MM.1S (cell line): ENCODE measurements around the gene GPR61.

Experiments used
- DNase-seq: peaks from one replicate; pipeline ENCODE4 v3.0.0-alpha.2; 2015
- H2AFZ ChIP-seq: fragments of 300-600 bp; sonication (generic); 2 replicates; pipeline ENCODE4 v1.6.0; 2016; ENCODE audit warnings: antibody characterized with exemption, low read length
- H3F3A ChIP-seq: fragments of 300-600 bp; sonication (generic); 2 replicates; pipeline ENCODE4 v1.6.1; 2016; ENCODE audit warnings: mild to moderate bottlenecking, antibody characterized with exemption, low read length, moderate library complexity, mixed read lengths; ENCODE audit not compliant: insufficient read depth
- H3K27ac ChIP-seq: fragments of 300-600 bp; sonication (generic); 2 replicates; pipeline ENCODE4 v1.5.1; 2016; ENCODE audit warnings: mild to moderate bottlenecking, low read length
- H3K27me3 ChIP-seq: fragments of 300-600 bp; sonication (generic); replicated peaks from 2 replicates; pipeline ENCODE4 v1.6.0; 2016; ENCODE audit warnings: low read length; ENCODE audit not compliant: insufficient read depth
- H3K36me3 ChIP-seq: fragments of 300-600 bp; sonication (generic); replicated peaks from 2 replicates; pipeline ENCODE4 v1.6.1; 2016; ENCODE audit warnings: mild to moderate bottlenecking, low read length, mixed read lengths; ENCODE audit not compliant: insufficient read depth
- H3K4me1 ChIP-seq: fragments of 300-600 bp; sonication (generic); 2 replicates; pipeline ENCODE4 v1.6.1; 2016; ENCODE audit warnings: low read length, mixed read lengths
- H3K4me2 ChIP-seq: fragments of 300-600 bp; sonication (generic); 2 replicates; pipeline ENCODE4 v1.6.0; 2016; ENCODE audit warnings: low read depth, low read length
- H3K4me3 ChIP-seq: fragments of 300-600 bp; sonication (generic); 2 replicates; pipeline ENCODE4 v1.5.1; 2016; ENCODE audit warnings: low read length, mixed read lengths
- H3K79me2 ChIP-seq: fragments of 300-600 bp; sonication (generic); 2 replicates; pipeline ENCODE4 v1.6.1; 2016; ENCODE audit warnings: mixed run types, low read length, mixed read lengths
- H3K9ac ChIP-seq: fragments of 300-600 bp; sonication (generic); 2 replicates; pipeline ENCODE4 v1.6.1; 2016; ENCODE audit warnings: low read length, mixed read lengths
- H3K9me2 ChIP-seq: fragments of 300-600 bp; sonication (generic); replicated peaks from 2 replicates; pipeline ENCODE4 v1.6.1; 2016; ENCODE audit warnings: mild to moderate bottlenecking, low read length, mixed read lengths; ENCODE audit not compliant: insufficient read depth
- H3K9me3 ChIP-seq: fragments of 300-600 bp; sonication (generic); replicated peaks from 2 replicates; pipeline ENCODE4 v1.6.1; 2016; ENCODE audit warnings: mild to moderate bottlenecking, low read length, mixed read lengths; ENCODE audit not compliant: insufficient read depth
- H4K20me1 ChIP-seq: fragments of 300-600 bp; sonication (generic); 2 replicates; pipeline ENCODE4 v1.6.1; 2016; ENCODE audit warnings: mild to moderate bottlenecking, low read length, moderate library complexity, mixed read lengths; ENCODE audit not compliant: insufficient read depth
- CTCF ChIP-seq: fragments of 300-600 bp; sonication (generic); IDR thresholded peaks from 2 replicates; pipeline ENCODE4 v1.5.1; 2016; ENCODE audit warnings: antibody characterized with exemption, low read length, mixed read lengths
- EZH2 ChIP-seq: fragments of 300-600 bp; sonication (generic); optimal IDR thresholded peaks from 2 replicates; pipeline ENCODE3; 2017; ENCODE audit warnings: low read depth, mild to moderate bottlenecking, antibody characterized with exemption, low read length, mixed read lengths
- EZH2phosphoT487 ChIP-seq: fragments of 300-600 bp; sonication (generic); IDR thresholded peaks from 2 replicates; pipeline ENCODE4 v1.6.1; 2018; ENCODE audit warnings: antibody characterized with exemption, low read length

Gene GPR61

DNA sequence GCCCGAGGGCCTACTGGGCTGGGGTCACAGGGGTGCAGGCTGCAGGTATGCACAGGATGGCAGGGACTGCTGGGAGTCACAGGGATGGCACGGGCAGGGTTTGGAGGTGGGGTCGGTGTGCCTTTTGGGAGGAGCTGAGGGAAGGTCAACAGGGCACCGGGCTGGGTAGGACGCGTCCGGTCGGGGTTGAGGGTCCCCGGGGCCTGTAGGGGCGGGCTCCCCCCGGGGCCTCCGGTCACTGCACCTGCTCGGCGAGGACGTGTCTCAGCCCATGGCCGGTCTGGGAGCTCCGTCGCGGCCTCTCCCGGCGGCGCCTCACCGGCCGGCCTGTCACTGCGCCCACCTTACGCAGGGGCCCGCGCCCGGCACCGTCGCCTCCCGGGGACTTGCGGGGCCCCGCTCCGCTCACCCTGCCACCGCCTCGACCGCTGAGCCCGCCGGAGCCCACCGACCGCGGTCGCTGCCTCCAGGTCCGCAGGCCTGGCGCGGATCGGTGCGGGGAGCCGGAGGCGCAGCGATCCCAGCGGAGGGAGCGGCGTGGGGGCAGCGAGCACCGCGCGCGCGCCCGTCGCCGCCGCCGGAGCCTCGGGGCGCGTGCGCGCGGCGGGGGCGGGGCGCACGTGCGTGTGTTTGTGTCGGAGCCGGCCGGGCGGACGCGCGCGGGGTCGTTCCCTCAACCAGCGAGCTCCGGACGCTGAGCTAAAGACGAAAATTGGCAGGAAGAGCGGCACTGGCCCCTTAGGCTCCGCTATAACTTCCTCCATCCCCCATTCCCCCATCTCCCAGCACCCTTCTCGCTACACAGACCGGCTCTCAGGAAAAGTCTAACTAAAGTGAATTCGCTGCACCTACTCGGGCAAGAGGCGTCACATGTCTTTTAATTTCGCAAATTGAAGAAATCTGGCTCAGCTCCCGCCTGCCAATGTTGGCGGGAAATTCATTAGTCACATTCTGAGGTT lies 30.2 kb upstream of the GPR61 start, which contains the start of gene AMIGO1:
Gene AMIGO1, minus strand, starts transcription at position 552 of the 959 bp plus-strand sequence. CDS start 815 bp downstream, outside the sequence.
- Histone ChIP-seq H2AFZ (peak within 1 kb of the TSS; percentile 58; the same call in 1 of the 2 replicates), H3K4me2 (peak within 1 kb of the TSS; percentile 60), H3K4me1 (no peaks in the 10 kb centered on the region), H3K9me3 (no peaks in the 10 kb centered on the region), H3F3A (no peaks in the 10 kb centered on the region), H3K36me3 (no peaks in the 10 kb centered on the region), H3K79me2 (no peaks in the 10 kb centered on the region), H3K9ac (no peak within 1 kb of the TSS), H3K27ac (no peak within 1 kb of the TSS), H3K27me3 (no peaks in the 10 kb centered on the region), H4K20me1 (no peaks in the 10 kb centered on the region), H3K9me2 (no peaks in the 10 kb centered on the region), H3K4me3 (peak within 1 kb of the TSS; percentile 54; the same call in 1 of the 2 replicates)
- TF ChIP-seq EZH2phosphoT487 (no peak), EZH2 (no peak), CTCF (no peak)
- peak; percentile 43 for DNase-seq

DNA sequence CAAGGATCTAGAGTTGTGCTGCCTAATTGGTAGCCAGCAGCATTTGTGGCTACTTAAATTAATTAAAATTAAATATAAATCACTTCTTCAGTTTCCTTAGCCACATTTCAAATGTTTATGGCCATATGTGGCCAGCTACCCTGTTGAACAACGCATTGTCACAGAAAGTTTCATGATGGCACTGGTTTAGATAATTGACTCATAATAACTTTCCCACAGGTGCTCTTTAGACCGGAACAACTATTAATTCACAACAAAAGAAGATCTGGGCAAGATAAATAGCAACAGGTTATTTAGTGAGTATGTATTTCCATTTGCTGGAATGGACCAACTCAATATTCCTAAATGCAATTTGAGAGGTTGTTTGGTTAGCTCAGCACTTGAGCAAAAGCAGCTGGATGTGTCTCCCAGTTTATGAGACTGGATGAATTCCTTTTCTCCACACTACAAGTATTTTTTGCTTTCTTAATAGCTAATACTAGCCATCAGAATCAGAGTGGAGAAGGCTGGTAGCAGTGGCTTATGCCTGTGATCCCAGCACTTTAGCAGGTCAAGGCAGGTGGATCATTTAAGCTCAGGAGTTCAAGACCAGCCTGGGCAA lies 26.5 kb upstream of the GPR61 start:
- H3K27ac ChIP-seq: no peak overlapping the region
- H3K4me1 ChIP-seq: no peaks in the 10 kb centered on the region
- no peak for DNase-seq
- no peaks in the 10 kb centered on the region for H3K79me2 ChIP-seq
- no peak overlapping the region for H3K4me3 ChIP-seq
- H3K27me3 ChIP-seq: no peaks in the 10 kb centered on the region
- H3K9me3 ChIP-seq: no peaks in the 10 kb centered on the region
- H4K20me1 ChIP-seq: no peaks in the 10 kb centered on the region
- H3F3A ChIP-seq: no peaks in the 10 kb centered on the region
- H3K4me2 ChIP-seq: no peak overlapping the region
- H3K9me2 ChIP-seq: no peaks in the 10 kb centered on the region
- no peak overlapping the region for H2AFZ ChIP-seq
- no peak overlapping the region for H3K9ac ChIP-seq
- no peaks in the 10 kb centered on the region for H3K36me3 ChIP-seq
- TF ChIP-seq EZH2phosphoT487 (no peak), CTCF (no peak)

- no peaks in the 10 kb centered on the region for H3K79me2 ChIP-seq
- no peaks in the 10 kb centered on the region for H3K36me3 ChIP-seq
- no peak overlapping the region for H3K9ac ChIP-seq
- H3K4me1 ChIP-seq: no peaks in the 10 kb centered on the region
- H3K27ac ChIP-seq: no peak overlapping the region
- no peaks in the 10 kb centered on the region for H3F3A ChIP-seq
- H3K27me3 ChIP-seq: no peaks in the 10 kb centered on the region
- H2AFZ ChIP-seq: no peak overlapping the region
- no peaks in the 10 kb centered on the region for H3K9me3 ChIP-seq
- H3K9me2 ChIP-seq: no peaks in the 10 kb centered on the region
- TF ChIP-seq EZH2phosphoT487: no peak
- TF ChIP-seq CTCF: no peak
- TF ChIP-seq EZH2: no peak
- no peak overlapping the region for H3K4me3 ChIP-seq
- DNase-seq: no peak
- H4K20me1 ChIP-seq: no peaks in the 10 kb centered on the region
- H3K4me2 ChIP-seq: no peak overlapping the region
Observed at GRCh38 chr1:109514846-109515245, 24.8 kb upstream of the GPR61 start.
